ENCODE data around the gene OCA2.

The OCA2 gene

DNA sequence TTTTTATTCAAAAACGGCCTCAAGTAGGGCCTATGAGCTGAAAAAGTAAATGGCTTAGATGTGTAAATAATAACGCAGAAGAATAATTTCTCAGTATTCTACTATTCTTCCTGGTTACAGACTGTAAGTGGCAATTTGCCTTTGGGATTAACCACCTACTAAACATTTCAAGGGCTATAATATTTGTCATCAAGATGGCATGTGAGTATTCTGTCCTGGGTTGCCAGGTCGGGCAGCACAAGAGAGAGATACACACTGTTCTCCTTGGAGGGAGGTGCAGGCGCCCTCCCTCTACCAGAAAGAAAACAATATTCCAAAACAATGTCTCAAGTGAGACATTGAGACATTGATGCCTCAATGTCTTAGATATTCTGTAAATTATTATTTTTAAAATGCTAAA is 278.4 kb downstream of the OCA2 start:
- no peak for DNase-seq (ENCODE audit: low read depth in 2 of 2)

DNA sequence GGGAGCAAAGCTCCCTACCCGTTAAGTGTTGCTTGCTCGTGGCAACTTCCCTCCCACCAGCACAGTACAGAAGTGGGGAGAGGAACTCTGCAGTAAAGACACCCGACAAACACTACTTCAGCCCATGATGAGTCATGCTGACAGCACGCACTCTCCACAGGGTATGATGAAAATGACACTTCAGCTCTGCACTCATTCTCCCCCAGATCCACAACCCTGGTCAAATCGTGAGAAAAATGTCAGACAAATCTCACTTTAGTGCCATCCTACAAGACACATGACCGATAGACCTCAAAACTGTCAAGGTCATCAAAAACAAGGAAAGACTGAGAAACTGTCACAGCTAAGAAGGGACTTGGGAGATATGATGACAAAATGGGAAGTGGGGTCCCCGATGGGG is 278.9 kb downstream of the OCA2 start:
- DNase-seq (ENCODE audit: low read depth in 2 of 2): no peak

DNA sequence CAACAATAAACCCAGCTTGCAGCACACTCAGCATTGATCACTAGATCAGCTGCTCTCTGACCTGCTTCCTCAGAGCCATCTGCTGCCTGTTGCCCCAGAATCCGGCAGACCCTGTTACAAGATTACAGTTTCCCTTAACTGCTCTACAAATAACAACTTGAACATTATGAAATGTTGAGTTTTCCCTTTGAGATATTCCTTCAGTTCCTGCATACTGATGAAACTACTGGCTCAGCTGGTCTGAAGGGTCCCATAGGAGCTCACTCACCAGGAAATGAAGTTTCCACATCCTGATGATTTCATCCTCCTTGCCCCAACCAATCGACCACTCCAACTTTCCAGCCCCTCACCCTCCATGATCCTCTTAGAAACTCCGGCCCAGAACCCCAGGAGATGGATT is 281.9 kb downstream of the OCA2 start:
- no peak for DNase-seq (ENCODE audit: low read depth in 2 of 2)

DNA sequence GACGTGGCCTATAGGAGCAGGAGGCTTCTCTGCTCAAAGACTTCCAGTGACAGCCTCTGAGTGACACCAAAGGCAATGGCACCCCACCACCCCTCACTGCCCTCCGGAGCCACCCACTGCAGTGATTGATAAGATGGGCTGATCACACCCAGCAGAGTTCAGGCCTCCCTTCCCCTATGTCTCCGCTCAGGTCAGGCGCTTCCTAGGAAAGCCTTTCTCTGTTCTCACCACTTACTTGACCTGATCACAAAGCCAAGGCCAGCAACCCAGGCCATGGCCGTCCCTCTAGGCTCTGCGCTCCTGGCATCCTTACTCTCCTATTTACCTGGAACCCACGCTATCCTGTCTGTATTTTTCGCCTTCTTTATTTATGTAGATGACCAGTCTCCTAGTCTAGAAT is 282.3 kb downstream of the OCA2 start:
- no peak for DNase-seq (ENCODE audit: low read depth in 2 of 2)

DNA sequence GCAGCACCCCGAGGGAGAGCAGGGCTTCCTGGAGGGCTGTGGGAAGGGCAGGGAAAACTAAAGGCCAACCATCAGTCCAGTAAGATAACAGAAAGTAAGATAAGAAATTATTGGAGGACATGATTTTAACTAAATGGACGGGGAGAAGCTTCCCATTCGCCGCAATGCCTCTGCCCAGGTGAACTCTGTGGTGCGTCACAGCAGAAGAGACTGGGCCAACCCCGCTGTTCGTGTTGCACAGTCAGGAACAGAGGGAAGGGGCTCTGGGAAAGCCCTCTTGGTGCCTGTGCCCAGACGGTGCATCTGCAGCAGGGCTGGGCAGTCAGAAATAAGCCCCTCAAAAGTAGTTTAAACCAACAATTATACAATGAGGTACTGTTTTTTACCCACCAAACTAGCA is 284.1 kb downstream of the OCA2 start:
- DNase-seq (ENCODE audit: low read depth in 2 of 2): no peak

DNA sequence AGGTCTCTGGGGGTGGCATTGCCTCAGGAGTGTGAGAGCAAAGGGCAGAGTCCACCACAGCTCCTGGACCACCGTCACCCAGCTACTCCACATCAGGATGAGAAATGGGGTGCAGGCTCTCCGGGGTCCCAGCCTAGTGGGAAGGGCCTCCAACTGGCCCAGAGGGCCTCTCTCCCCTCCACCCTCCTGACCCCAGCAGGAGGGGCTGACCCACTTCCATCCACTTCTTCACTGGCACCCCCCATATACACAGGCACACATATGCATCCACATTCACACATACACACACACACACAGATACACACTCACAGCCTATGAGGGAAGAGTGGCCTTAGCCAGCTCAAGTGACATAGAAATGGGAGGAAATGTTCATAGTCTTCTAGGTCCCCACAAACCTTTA is 286.0 kb downstream of the OCA2 start:
- DNase-seq (ENCODE audit: low read depth in 2 of 2): no peak

DNA sequence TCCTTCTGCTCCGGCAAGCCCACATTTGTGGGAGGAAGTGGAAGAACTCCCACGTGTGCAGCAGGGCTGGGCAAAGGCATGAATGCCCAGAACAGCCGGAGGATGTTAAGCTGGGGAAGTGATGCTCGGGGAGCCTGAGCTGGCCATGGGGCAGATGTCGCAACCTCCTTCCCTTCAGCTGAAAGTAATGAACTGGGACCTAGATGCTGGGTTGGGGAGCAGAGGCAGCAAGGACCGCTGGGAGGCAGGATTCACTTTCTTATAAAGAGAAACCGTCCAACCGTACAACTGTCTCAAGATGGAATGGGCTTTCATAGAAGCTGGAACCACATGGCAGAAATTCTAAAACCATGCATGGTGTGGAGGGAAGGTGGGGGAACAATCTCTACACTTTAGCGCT is 290.9 kb downstream of the OCA2 start:
- no peak for DNase-seq (ENCODE audit: low read depth in 2 of 2)

DNA sequence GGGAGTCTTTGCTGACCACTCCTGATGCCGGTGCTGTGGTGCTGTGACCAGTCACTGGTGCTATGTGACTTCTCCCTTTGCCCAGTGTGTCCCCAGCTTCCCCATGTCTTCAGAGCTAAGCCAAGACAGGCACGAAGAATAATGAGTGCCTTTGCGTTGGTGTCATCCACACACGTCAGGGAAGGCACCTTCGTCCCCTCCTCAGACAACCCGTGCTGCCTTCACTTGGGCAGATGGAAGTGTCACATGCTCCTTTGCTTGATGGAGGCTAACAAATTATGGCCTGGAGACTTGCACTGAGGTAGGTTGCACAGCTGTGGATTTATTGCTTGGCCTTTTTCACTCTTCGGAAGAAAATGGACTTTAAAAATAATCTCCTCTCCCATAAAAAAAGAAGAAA is 291.8 kb downstream of the OCA2 start:
- no peak for DNase-seq (ENCODE audit: low read depth in 2 of 2)

DNA sequence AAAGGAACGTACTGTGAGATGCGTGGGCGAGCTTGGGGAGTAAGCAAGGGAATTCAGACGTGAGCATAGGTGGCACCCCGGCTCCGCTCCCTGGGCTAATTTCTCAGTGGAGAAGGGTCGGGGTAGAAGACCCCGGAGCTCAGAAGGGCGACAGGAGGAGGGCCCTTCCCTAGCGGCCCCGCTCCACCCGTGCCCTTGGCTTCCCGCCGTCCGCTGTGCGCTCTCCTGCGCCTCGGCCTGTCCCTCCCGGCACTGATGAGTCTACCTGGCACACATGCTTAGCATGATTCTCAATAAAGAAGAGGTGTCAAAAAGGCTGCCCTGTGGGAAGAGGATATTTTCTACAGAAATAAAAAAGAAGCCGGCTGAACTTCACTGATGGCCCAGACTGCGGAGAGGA is 292.7 kb downstream of the OCA2 start:
- DNase-seq (ENCODE audit: low read depth in 2 of 2): no peak

DNA sequence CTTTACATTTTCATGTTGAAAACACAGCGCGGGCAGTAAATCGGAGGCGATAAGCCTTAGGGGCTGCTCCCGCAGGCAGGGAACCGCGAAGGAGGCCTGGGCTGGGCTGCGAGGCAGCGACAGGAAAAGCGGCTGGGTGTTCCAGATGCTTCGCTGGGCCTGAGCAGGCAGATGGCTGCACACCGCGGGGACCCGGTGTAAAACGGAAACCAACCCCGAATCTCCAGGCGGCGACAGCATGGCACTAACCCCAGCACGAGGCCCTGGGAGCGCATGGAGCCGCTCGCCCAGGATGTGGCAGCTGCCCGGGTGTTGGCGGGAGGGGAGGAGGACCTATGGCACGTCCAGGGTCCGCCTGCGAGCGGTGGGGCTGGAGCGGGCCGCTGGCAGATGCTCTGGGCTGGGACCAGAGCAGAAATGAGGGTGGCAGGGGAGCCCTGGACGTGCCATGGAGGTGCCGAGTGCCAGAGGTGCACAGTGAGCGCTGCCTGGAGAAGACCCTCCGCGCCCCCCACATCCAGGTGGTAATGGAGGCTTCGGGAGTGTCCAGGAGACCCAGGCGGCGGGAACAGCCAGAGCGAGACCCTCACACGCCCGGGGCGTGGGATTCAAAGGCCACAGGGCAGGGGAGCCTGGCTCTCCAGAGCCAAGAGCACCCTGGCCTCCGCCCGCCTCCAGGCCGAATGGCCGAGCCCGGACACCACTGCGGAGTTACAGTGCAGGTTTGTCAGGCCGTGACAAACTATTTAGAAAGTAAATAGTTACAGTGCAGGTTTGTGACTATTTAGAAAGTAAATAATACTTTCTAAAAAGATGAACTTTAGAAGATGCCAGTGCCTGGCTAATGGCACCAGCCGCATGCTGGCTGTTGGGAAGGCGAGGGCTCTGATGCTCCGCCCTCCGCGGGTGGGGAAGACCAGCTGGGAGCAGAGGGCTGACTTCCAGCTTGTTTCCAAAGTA is 293.6 kb downstream of the OCA2 start:
- DNase-seq (ENCODE audit: low read depth in 2 of 2): no peak

DNA sequence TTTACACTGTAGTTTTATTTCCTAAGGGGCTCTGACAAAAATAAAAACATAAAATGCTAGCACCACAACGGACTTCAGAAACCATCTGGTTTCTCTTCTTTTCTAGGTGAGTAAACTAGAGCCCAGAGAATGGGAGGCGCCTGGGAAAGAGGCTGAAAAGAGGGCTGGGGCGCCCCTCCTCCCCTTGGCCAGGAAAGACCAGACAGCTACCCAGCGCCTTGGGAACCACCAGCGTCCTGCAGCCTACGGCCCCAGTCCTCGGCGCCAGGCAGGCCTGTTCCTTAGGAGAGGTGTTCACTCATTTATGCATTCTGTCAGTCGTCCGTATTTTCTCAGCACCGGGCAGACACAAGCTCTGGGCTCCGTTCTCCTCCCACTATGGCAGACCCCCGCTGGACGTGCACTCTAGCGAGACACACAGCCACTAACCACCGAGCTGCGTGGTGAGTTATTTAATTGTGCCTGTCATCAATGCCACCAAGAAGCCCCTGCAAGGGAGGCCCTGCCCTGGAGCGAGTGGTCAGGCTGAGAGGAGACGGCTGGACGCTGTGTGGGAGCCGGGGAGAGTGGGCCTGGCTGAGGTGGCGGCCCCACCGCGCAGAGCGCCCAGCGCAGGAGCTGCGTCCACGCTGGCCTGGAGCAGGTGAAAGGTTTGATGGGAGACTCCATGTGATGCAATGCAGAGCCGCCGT is 294.4 kb downstream of the OCA2 start:
- DNase-seq (ENCODE audit: low read depth in 2 of 2): no peak

DNA sequence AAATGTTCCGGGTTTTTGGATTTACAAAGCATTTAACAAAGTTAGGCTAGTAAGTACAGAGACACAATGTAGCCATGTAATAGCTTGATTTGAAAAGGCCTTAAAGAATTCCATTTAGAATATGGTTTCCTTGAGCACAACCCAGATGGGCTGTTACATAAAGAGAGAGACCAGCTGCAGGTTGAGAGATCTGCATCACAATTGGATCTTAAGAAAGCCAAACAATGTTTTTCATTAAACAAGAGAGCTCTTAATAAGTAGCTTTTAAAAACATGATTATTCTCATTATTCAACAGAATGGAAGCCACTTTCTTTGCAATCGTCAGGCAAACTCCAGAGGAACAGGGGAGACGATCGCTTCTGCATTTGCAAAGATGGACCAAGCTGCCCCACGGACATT is 300.3 kb downstream of the OCA2 start:
- DNase-seq (ENCODE audit: low read depth in 2 of 2): no peak

DNA sequence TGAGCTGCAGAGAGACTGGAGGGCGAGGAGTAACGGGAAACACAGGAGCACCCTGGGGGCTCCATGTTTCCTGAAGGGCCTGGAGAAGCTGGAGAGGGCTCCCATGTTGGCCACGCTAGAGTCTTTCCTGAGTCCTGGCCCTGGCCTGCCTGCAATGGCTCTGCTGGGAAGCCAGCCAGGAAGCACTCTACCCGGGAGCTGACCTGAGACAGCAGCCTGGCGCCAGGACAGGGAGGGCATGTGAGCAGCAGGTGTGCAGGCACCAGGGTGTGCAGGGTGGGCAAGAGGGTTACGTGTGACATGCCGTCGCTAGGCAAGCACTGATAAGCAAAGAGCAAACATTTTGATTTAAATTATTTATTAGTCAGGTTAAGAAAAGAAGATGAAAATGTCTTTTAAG is 301.4 kb downstream of the OCA2 start:
- no peak for DNase-seq (ENCODE audit: low read depth in 2 of 2)

DNA sequence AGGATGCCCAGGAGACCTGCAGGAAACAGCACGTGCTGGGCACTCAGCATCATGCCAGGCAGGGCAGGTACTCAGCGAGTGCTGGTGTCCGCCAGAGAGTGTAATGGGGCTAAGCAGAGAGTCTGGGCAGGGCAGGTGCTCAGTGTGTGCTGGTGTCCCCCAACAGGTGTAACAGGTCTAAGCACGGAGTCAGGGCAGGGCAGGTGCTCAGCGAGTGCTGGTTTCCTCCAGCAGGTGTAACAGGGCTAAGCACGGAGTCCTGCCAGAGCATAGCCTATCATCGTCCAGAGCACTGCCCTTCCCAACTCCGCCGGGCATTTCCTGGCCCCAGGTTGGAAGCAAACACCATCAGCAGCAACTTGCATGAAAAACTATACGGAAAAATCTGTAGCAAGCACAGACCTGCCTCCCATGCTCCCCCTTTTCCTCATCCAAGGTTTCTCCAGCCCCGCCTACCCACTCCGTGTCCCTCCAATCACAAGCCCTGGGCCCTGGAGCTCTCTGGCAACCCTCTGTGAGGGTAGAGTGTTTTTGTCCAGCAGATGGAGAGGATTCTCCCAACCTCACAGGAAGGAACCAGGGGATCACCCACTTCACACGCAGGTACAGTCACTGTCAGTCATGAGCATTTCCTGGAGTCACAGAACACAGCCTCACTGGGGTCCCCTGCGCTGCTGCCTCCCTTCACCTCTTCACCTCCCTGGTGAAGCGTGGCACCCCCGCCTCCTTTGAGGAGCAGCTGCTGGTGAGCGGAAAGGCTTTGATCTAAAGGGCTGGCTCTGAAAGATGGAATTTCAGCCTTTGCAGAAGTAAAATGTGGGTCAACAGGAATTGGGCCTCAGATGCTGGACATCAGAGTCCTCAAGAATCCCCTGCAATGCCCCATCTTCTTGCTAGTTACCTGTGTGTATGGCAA is 302.5 kb downstream of the OCA2 start:
- no peak for DNase-seq (ENCODE audit: low read depth in 2 of 2)

DNA sequence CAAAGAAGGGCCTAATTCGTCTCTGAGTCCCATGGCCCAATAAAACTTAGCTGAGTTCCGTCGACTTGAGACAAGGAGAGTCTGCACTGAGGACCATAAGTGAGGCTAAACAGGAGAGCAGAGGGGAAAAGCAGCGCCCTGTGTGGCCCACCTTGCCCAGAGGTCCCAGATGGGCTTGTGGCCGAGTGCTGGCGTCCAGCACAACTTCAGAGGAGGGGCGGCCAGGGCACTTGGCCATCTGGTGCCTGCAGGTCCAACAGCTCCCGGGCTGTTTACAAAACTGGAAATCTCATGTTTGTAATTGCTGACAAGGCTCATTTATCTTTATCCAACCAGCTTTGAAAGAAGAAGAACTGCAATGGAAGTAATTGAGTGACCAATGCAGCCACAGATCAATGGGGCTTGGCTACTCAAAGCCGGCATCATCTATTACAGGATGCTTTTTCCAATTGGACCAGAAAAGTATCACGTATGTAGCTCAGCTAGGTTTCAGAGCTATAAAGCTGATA is 306.3 kb downstream of the OCA2 start:
- no peak for DNase-seq (ENCODE audit: low read depth in 2 of 2)

DNA sequence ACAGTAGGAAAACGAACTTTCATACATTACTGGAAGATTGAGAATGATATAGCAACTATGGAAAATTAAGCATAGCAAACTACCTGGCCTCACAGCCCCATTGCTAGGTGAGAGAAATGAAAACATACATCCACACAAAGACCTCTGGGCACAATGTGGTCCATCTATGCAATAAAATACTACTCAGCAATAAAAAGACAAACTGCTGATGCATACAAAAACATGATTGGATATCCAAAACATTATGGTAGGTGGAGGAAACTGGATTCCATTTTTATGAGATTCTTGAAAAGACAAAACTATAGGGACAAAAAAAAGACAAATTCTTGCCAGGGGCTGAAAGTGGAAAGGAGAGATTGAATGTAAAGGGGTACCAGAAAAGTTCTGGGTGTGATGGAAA is 308.8 kb downstream of the OCA2 start:
- DNase-seq (ENCODE audit: low read depth in 2 of 2): no peak

DNA sequence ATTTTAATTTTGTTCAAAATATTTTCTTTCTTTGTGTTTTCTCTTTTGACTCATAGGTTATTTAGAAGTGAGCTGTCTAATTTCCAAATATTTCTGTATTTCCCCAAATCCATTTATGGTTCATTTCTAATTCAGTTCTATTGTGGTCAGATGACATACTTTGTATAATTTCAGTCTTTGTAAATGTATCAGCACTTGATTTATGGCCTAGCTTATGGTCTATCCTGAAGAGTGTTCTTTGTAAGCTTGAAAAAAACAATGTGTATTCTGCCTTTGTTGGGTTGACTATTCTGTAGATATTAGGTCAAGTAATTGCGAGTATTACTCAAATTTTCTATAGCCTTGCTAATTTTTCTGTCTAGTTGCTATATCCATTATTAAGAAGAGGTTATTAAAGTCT is 311.2 kb downstream of the OCA2 start:
- no peak for DNase-seq (ENCODE audit: low read depth in 2 of 2)

DNA sequence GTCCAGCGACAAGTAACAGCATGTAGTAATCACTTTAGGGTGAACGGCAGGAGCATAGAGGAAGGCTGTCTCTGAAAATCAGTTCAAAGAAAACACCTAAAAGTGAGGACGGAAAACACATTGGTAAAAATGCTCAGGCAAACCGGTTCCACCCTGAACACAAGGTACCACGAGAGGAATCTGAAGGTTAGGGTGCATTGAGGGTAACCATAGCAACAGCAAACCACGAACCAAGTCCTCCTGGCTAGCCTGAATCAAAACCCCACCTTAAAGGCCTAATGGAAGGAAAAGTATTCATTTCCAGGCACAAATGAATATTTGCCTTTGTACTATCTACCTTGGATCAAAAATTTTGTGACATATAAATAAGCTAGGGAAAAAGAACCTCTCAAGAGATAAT is 315.0 kb downstream of the OCA2 start:
- DNase-seq (ENCODE audit: low read depth in 2 of 2): no peak

DNA sequence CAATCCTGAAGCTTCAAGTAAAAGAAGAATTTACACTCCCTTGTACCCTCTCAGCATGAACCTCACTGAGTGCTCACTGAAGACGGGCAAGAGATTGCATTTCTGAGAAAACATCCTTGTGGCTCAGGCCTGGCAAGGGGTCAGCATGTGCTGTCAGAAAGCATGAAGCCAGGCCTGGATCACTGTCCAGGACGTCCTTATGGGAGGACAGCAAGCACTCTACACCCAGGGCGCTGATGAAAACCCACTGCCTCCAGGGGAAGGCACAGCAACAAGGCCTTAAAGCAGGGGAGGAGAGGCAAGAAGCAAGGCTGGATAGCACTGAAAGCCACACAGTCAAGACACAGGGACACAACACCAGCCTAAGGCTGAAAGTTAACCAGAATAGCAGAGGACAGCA is 315.4 kb downstream of the OCA2 start:
- no peak for DNase-seq (ENCODE audit: low read depth in 2 of 2)

DNA sequence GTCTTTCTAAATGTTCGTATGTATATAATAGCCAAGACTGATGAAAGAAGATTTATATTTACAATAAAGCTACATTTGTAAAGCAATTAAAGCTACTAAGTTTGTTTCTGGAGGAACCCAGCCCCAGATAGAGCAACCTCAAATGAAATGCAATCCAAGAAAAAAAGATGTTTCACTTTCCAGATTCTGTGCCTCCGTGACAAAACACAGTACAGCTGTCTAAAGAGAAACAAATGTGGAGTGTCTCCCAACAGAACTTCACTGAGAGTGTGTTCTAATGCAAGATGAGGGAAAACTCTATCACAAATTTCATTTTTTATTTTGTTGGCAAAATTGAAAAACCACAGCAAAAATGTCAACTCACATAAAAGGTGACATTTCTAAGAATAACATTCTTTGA is 317.0 kb downstream of the OCA2 start:
- DNase-seq (ENCODE audit: low read depth in 2 of 2): no peak

DNA sequence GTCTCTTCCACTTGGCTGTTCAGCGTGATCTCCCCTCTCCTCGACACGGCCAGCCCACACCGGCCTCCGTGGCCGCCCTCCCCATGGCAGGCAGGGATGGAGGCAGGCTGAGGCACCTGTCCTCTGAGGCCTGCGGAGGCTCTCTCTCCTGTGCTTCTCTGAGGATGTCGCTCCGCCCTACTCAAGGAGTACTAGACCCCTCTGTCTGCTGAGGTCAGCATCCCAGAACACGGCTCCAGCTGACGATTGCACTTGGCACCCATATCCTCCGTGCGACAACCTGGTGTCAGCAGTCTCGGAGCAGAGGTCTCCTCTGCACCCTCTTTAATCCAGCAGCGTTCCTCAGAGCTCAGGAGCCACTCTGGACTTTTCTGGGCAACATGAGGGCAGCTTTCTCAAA is 322.6 kb downstream of the OCA2 start:
- no peak for DNase-seq (ENCODE audit: low read depth in 2 of 2)

DNA sequence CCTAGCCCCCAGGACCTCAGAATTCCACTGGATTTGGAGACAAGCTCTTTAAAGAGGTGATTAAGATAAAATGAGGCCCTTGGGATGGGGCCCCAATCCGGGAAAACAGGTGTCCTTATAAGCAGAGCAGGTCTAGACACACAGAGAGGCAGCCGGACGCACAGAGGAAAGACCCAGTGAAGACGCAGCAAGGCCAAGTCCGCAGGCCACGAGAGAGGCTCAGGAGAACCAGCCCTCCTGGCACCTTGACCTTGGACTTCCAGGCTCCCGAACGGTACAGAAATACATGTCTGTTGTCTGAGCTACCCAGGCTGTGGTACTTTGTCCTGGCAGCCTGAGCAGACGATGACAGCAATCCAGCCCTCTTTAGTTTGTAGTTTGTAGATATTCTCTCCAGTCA is 324.5 kb downstream of the OCA2 start:
- no peak for DNase-seq (ENCODE audit: low read depth in 2 of 2)

Data from stimulated activated CD8-positive, alpha-beta memory T cell treated with anti-CD3 and anti-CD28 coated beads, Interleukin-2, amount 100 ng/mL, for 48 hours (primary cell).